ENCODE data around the gene AAK1.

GRCh38 chr2:69454976-69455375, 188.6 kb downstream of the AAK1 start:
- TF ChIP-seq CTCF (conservative IDR thresholded peaks at IDR 0.05; ENCODE audit: low read depth, low read length) (no peak), EZH2 (IDR thresholded peaks at IDR 0.05; ENCODE audit: borderline replicate concordance, low read depth, low read length, poor library complexity, severe bottlenecking) (no peak)

Data from A673 (cell line).